Measurements from ENCODE around the gene HEPN1. TPM values are rescaled to one million over a fixed set of nuclear protein-coding genes. Genes with fewer than 3 reads are reported as not detected.

Gene HEPN1
- total and polyA plus RNA-seq, 2 donors from 2014 or later = not detected

DNA sequence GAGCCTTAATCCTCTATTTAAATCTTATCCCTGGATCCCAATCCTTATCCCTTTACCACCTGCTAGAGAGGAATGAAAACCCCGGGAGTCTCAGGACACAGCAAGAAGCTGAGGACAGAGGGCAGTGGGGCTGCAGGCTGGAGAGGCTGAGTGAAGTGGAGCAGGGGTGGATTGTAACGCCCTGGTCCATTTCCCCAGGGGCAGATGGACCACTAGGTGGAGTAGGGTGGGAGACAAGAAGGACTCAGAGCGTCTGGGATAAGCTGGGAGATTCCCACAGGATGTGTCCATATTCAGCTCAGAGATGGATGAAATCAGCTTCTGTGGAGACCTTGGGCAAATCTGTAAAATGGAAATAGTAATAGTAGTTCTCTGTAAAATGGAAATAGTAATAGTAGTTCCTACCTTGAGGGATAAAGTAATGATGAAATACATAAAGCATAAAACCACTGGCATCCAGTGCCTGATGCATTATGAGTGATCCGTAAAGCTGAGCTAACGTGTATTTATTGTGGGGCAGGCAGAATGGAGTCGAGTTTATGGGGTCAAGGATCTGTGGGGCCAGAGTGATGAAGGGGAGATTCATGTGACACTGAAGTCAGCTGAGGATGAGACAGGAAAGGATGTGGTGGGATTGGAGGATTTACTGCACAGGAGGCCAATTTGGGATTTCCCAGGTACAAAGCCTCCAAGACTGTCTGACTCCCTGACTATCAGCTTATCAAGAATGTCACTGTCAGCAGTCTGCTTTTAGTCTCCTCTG is 19.5 kb upstream of the HEPN1 start:
- no peaks in the 10 kb centered on the region for H3K27me3 ChIP-seq (ENCODE audit: control insufficient read depth, insufficient read depth, low read length)
- no peak overlapping the region for H3K4me3 ChIP-seq (ENCODE audit: low read length in 3 of 3)
- H3K9ac ChIP-seq (ENCODE audit: low read length in 3 of 3) = no peak overlapping the region
- FAIRE-seq (no peak), DNase-seq (no peak)
- H3K36me3 ChIP-seq (ENCODE audit: control insufficient read depth in 2 of 3, insufficient read depth in 3 of 3, low read length in 3 of 3) = no peaks in the 10 kb centered on the region
- H3K27ac ChIP-seq (ENCODE audit: low read depth in 2 of 2, low read length in 2 of 2) = peak overlapping the region; percentile 38 to 63
- H3K4me1 ChIP-seq (ENCODE audit: control insufficient read depth in 2 of 3, insufficient read depth in 2 of 3, low read depth in 1 of 3, low read length in 3 of 3) = peaks cover 0 to 8% (median 0%) of the 10 kb centered on the region in 3 donors
- intact Hi-C loops (cut with DNase I) = no loop called here
- no peaks in the 10 kb centered on the region for H3K9me3 ChIP-seq (ENCODE audit: control insufficient read depth in 2 of 3, insufficient read depth in 1 of 3, low read length in 3 of 3)
- no peak for TF ChIP-seq CTCF (IDR thresholded peaks at IDR 0.05; ENCODE audit: borderline replicate concordance, extremely low read depth, insufficient read depth)

DNA sequence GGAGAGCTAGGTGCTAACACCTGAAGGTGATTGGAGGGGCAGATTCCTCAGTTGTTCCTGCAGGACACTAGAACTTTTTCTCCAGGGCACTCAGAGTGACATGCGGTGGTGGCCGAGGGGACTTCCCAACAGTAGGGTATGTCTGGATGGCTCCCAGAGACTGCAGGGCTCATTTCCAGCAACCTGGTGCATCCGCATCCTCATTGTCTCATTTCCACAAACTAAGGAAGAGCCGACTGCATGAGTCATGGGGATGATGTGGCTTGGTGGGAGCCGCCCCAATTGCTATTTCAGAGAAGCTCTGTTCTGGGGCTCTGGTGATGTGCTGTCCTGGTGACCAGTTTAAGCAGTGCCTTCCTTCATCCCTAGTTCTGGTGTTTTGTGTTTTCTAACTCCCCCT is 18.6 kb upstream of the HEPN1 start:
- Histone ChIP-seq H3K9me3 (ENCODE audit: control insufficient read depth in 2 of 3, insufficient read depth in 1 of 3, low read length in 3 of 3) (no peaks in the 10 kb centered on the region), H3K27ac (ENCODE audit: low read depth in 2 of 2, low read length in 2 of 2) (peak overlapping the region; percentile 63 to 67), H3K36me3 (ENCODE audit: control insufficient read depth in 2 of 3, insufficient read depth in 3 of 3, low read length in 3 of 3) (no peaks in the 10 kb centered on the region), H3K27me3 (ENCODE audit: control insufficient read depth, insufficient read depth, low read length) (no peaks in the 10 kb centered on the region), H3K4me3 (ENCODE audit: low read length in 3 of 3) (no peak overlapping the region), H3K4me1 (ENCODE audit: control insufficient read depth in 2 of 3, insufficient read depth in 2 of 3, low read depth in 1 of 3, low read length in 3 of 3) (peaks cover 0 to 8% (median 0%) of the 10 kb centered on the region in 3 donors), H3K9ac (ENCODE audit: low read length in 3 of 3) (peak overlapping the region in 1 of 3 donors; percentile 46)
- FAIRE-seq (no peak), DNase-seq (peak in 1 of 5 donors; percentile 43)
- TF ChIP-seq CTCF (IDR thresholded peaks at IDR 0.05; ENCODE audit: borderline replicate concordance, extremely low read depth, insufficient read depth) = no peak
- intact Hi-C loops (cut with DNase I) = no loop called here

GRCh38 chr11:124902616-124903015 is 16.4 kb upstream of the HEPN1 start:
- no peaks in the 10 kb centered on the region for H3K36me3 ChIP-seq (ENCODE audit: control insufficient read depth in 2 of 3, insufficient read depth in 3 of 3, low read length in 3 of 3)
- DNase-seq (no peak), FAIRE-seq (no peak)
- no peaks in the 10 kb centered on the region for H3K9me3 ChIP-seq (ENCODE audit: control insufficient read depth in 2 of 3, insufficient read depth in 1 of 3, low read length in 3 of 3)
- no peaks in the 10 kb centered on the region for H3K27me3 ChIP-seq (ENCODE audit: control insufficient read depth, insufficient read depth, low read length)
- no peak overlapping the region for H3K4me3 ChIP-seq (ENCODE audit: low read length in 3 of 3)
- peaks cover 0 to 6% (median 0%) of the 10 kb centered on the region in 3 donors for H3K4me1 ChIP-seq (ENCODE audit: control insufficient read depth in 2 of 3, insufficient read depth in 2 of 3, low read depth in 1 of 3, low read length in 3 of 3)
- H3K9ac ChIP-seq (ENCODE audit: low read length in 3 of 3) = no peak overlapping the region
- TF ChIP-seq CTCF (IDR thresholded peaks at IDR 0.05; ENCODE audit: borderline replicate concordance, extremely low read depth, insufficient read depth) = no peak
- intact Hi-C loops (cut with DNase I) = no loop called here
- H3K27ac ChIP-seq (ENCODE audit: low read depth in 2 of 2, low read length in 2 of 2) = no peak overlapping the region

Measured in kidney (tissue), 14 donors.